Ovary (tissue), 3 donors: ENCODE measurements around the gene IGF2BP3.

Source experiments
- CTCF ChIP-seq, 3 donors: fragments of 450-650 bp in 2 of 3; fragments of 200-600 bp in 1 of 3; IDR thresholded peaks; one replicate each; pipeline versions ENCODE4 v1.5.1 to v1.8.0; 2016 to 2022; ENCODE audit warnings: antibody characterized with exemption in 3 of 3, mild to moderate bottlenecking in 1 of 3
- EP300 ChIP-seq: sonication (generic); formaldehyde crosslinking; IDR thresholded peaks from one replicate; pipeline ENCODE4 v1.6.1; 2017; ENCODE audit warnings: antibody characterized with exemption
- POLR2A ChIP-seq: fragments of 450-650 bp; IDR thresholded peaks from one replicate; pipeline ENCODE4 v1.6.1; 2017; ENCODE audit warnings: antibody characterized with exemption, mild to moderate bottlenecking, moderate library complexity
- donor health status: DM: no; HTN: no; CAD: no.

- TF ChIP-seq CTCF (IDR thresholded peaks at IDR 0.05) (no peak), EP300 (no peak), POLR2A (no peak)
These were observed 87.1 kb downstream of the IGF2BP3 start for GRCh38 chr7:23383225-23383624.
